Stimulated activated memory B cell treated with anti-CD40 and anti-IgM and Interleukin-4, amounts not matched to agents 10 μg/mL and 1 μg/mL and 100 μg/mL, for 72 hours (primary cell): ENCODE measurements around the gene MEGF6.

Source experiments
- ATAC-seq: fragments of 150-1000 bp; cut with Tn5 transposase; 2 replicates; pipeline ENCODE4 v1.10.0; 2021
- H3K27ac Mint-ChIP-seq: one replicate; pipeline ENCODE4 v1.8.0; 2022; ENCODE audit warnings: mild to moderate bottlenecking, mixed read lengths
- H3K27me3 Mint-ChIP-seq: one replicate; pipeline ENCODE4 v1.8.0; 2022; ENCODE audit warnings: mixed read lengths
- H3K36me3 Mint-ChIP-seq: one replicate; pipeline ENCODE4 v1.8.0; 2022; ENCODE audit warnings: mixed read lengths
- H3K4me1 Mint-ChIP-seq: one replicate; pipeline ENCODE4 v1.8.0; 2022; ENCODE audit warnings: mixed read lengths
- H3K4me3 Mint-ChIP-seq: one replicate; pipeline ENCODE4 v1.8.0; 2022; ENCODE audit warnings: mild to moderate bottlenecking, moderate library complexity, mixed read lengths
- H3K9me3 Mint-ChIP-seq: one replicate; pipeline ENCODE4 v1.8.0; 2022; ENCODE audit warnings: mixed read lengths

Gene MEGF6

DNA sequence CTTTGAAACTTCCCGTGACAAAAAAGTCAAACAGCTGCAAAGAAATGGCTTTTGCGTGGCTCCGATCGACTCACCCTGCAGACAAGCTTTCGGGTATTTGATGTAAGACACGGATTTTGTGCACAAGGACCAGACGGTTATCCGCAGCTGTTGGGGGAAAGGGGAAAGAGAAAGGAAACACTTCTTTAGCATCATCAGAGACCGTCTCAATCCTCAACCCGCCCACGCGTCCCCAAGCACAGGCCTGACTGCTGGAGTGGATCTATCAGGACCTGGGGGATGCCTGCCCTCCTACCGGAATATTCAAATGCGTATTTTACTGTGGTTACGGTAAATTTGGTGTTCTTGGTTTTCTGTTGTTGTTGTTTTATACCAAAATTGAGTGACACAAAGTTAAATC lies 27.4 kb upstream of the MEGF6 start:
- Mint-ChIP-seq H3K4me1 (no peaks in the 10 kb centered on the region), H3K27ac (peak overlapping the region; percentile 10), H3K27me3 (no peaks in the 10 kb centered on the region), H3K36me3 (peaks cover 67% of the 10 kb centered on the region), H3K9me3 (no peaks in the 10 kb centered on the region), H3K4me3 (no peak overlapping the region)
- no peak for ATAC-seq

DNA sequence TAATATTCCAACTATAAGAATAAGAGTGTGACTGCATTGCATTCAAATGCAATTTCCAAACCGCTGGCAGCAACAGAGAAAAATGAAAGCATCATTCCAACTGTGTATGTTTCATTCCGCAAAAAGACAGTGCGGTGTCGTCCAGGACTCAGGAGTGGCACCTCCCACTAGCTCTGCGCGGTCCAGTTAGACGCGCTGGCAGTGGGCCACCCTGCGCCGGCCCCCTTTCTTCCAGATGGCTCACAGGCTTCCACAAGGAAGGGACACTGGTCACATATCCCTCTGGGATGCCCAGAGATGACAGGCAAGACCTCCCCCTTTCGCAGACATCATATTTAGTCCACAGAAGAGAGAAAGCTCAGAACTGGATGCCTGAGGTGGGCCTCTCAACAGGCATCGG lies 26.7 kb upstream of the MEGF6 start:
- H3K4me1 Mint-ChIP-seq, result no peaks in the 10 kb centered on the region
- H3K27ac Mint-ChIP-seq, result no peak overlapping the region
- no peaks in the 10 kb centered on the region for H3K9me3 Mint-ChIP-seq
- H3K27me3 Mint-ChIP-seq, result no peaks in the 10 kb centered on the region
- no peak for ATAC-seq
- H3K4me3 Mint-ChIP-seq, result no peak overlapping the region
- peaks cover 71% of the 10 kb centered on the region for H3K36me3 Mint-ChIP-seq

DNA sequence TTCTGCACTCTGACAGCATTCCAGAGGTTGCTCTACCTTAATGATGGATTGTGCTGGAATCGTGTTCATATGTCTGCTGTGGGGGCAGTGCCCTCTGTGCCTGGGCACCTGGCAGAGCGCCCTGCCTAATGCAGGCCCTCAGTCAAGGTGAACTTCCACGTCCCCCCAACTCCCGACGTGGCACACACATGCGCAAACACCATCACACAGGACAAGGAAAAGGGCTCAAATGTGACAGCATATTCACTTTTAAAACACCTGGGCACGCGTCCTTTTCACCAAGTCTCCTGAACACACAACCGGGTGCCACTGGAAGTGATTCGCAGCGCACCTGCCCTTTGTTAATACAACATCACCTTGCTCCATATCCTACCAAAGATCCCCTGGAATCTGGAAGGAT lies 25.2 kb upstream of the MEGF6 start:
- no peaks in the 10 kb centered on the region for H3K4me1 Mint-ChIP-seq
- no peak overlapping the region for H3K4me3 Mint-ChIP-seq
- H3K27ac Mint-ChIP-seq, result peak overlapping the region; percentile 48
- H3K9me3 Mint-ChIP-seq, result no peaks in the 10 kb centered on the region
- ATAC-seq, result no peak
- no peaks in the 10 kb centered on the region for H3K27me3 Mint-ChIP-seq
- H3K36me3 Mint-ChIP-seq, result peaks cover 62% of the 10 kb centered on the region

DNA sequence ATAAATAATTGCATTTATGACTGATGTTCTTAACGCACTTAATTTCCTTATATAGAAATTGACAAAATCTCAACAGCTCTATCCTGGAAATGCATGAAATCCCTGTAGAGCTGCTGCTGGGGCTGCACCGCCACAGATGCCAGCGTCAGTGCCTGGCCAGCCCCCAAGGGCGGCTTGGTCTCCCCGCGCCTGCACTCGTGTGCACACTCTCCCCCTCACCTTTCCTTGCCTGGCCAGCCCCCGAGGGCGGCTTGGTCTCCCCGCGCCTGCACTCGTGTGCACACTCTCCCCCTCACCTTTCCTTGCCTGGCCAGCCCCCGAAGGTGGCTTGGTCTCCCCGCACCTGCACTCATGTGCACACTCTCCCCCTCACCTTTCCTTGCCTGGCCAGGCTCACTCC lies 24.8 kb upstream of the MEGF6 start:
- ATAC-seq, result no peak

DNA sequence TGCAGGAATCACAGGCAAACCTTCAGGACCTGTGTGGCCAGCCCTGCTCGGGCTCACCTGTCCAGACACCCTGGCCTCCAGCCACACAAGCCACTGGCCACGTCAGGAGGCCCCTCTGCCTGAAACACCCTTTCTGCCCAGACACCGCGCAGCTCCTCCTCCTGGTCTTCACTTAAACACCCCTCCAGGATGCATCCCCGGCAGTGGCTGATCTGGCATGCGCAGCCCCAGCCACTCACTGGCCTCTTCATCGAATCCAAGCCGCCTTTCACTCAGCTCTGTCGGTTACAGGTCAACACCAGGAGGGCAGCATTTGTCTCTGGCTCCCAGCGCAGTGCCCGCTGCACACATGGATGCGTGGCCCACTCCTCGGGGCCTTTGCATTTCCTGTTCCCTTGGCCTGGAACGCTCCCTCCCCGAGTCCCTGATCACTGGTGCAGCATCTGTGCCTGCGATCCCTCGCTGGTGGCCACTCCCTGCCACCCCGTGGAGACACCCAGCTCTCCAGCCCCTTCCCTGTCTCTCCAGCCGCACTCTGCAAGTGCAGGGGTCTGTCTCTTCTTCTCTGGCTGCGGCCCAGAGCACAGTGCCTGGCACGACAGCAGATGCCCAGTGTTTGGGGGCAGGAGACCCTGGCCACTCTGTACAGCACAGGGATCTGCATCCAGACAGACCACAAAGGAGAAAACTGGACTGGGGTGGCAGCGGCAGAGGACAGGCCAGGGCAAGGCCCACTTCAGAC lies 22.9 kb upstream of the MEGF6 start:
- no peak for ATAC-seq
- Mint-ChIP-seq H3K9me3 (no peaks in the 10 kb centered on the region), H3K36me3 (peaks cover 65% of the 10 kb centered on the region), H3K4me3 (no peak overlapping the region), H3K27ac (no peak overlapping the region), H3K27me3 (no peaks in the 10 kb centered on the region), H3K4me1 (peaks cover 12% of the 10 kb centered on the region)

More for the DNA sequence above, 24.8 kb upstream of the MEGF6 start:
- peak overlapping the region; percentile 48 for H3K27ac Mint-ChIP-seq
- no peak overlapping the region for H3K4me3 Mint-ChIP-seq
- H3K27me3 Mint-ChIP-seq, result no peaks in the 10 kb centered on the region
- H3K36me3 Mint-ChIP-seq, result peaks cover 57% of the 10 kb centered on the region
- H3K4me1 Mint-ChIP-seq, result no peaks in the 10 kb centered on the region
- no peaks in the 10 kb centered on the region for H3K9me3 Mint-ChIP-seq

DNA sequence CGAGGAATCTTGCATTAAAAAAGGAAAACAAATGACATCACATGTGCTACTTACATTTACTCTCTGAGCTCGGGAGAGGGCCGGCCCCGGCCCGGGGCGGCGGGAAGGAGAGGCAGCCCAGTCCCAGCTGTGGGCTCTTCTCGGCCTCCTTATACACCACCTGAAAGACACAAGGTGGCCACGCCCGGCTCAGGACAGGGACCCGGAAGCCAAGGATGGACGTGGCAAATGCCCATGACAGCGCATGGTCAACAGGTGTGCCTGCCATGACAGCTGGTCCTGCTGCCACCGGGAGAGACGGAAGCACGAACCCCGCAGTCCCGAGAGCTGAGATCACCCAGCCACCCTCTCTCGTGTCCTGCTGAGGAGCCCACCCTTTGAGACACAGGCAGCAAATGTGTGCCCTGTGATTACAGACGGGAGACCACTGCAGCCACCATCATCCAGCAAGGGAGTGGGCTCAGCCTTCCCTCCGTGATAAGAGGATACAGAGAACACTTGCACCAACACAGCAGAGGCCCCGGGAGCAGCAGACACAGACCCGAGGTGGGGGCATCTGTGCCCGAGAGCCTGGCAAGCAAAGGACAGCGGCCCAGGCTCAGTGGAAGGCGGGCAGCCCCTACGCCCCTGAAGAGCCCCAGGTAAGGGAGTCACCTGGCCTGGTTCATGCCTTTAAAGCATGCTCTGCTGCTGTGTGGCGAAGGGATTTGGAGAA lies 22.2 kb upstream of the MEGF6 start:
- H3K4me1 Mint-ChIP-seq, result peaks cover 12% of the 10 kb centered on the region
- ATAC-seq, result no peak
- no peaks in the 10 kb centered on the region for H3K9me3 Mint-ChIP-seq
- H3K27me3 Mint-ChIP-seq, result no peaks in the 10 kb centered on the region
- H3K27ac Mint-ChIP-seq, result no peak overlapping the region
- no peak overlapping the region for H3K4me3 Mint-ChIP-seq
- H3K36me3 Mint-ChIP-seq, result peaks cover 68% of the 10 kb centered on the region

DNA sequence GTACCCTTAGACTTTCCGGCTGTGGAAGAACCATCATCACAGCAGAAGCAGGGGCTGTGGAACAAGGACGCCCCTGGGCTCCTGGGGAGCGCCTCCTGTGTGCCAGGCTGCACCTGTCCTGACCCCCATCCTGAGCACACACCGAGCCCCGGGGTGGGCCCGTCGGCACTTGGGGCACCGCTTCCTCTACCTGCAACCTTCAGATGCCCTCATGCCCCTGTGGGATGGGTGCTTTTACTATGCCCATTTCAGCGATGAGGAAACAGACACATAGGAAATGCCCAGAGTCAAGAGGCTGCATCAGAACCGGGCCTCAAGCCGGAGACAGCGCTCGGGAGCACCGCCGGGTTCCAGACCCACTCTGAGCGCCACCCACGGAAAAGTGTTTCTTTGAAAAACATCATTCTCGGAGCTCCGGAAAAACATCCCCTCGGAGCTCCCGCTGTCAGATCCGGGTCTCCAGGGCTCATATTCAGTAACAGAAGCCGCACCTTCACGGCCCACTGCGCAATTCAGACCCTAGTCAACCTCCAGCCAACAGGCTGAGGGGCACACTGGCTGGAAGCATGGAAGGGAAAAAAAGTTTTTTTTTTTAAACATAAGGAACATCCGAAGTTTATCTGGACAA lies 21.5 kb upstream of the MEGF6 start:
- H3K4me1 Mint-ChIP-seq, result peaks cover 12% of the 10 kb centered on the region
- no peak overlapping the region for H3K4me3 Mint-ChIP-seq
- H3K27ac Mint-ChIP-seq, result no peak overlapping the region
- peaks cover 64% of the 10 kb centered on the region for H3K36me3 Mint-ChIP-seq
- H3K27me3 Mint-ChIP-seq, result no peaks in the 10 kb centered on the region
- H3K9me3 Mint-ChIP-seq, result no peaks in the 10 kb centered on the region
- ATAC-seq, result no peak

DNA sequence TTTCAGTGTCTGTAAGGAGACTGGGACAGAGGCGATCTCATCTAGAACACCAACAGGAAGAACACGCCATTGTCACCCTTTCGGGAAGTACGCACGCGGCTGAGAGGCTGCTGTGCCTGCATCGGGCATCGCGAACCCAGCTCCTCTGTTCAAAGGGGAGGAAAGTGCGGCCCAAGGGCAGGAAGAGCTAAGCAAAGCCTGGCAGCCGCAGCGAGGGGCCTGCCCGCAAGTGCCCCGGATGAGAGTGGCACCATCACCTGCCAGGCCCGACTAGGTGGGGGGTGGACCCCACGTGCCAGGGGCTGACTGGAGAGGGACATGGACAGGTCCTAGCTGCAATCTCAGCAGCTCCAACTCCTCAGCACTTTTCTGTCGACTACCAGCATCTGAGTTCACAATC lies 21.0 kb upstream of the MEGF6 start:
- Mint-ChIP-seq H3K9me3 (no peaks in the 10 kb centered on the region), H3K4me3 (no peak overlapping the region), H3K27ac (no peak overlapping the region), H3K36me3 (peaks cover 60% of the 10 kb centered on the region), H3K27me3 (no peaks in the 10 kb centered on the region), H3K4me1 (peaks cover 12% of the 10 kb centered on the region)
- no peak for ATAC-seq

DNA sequence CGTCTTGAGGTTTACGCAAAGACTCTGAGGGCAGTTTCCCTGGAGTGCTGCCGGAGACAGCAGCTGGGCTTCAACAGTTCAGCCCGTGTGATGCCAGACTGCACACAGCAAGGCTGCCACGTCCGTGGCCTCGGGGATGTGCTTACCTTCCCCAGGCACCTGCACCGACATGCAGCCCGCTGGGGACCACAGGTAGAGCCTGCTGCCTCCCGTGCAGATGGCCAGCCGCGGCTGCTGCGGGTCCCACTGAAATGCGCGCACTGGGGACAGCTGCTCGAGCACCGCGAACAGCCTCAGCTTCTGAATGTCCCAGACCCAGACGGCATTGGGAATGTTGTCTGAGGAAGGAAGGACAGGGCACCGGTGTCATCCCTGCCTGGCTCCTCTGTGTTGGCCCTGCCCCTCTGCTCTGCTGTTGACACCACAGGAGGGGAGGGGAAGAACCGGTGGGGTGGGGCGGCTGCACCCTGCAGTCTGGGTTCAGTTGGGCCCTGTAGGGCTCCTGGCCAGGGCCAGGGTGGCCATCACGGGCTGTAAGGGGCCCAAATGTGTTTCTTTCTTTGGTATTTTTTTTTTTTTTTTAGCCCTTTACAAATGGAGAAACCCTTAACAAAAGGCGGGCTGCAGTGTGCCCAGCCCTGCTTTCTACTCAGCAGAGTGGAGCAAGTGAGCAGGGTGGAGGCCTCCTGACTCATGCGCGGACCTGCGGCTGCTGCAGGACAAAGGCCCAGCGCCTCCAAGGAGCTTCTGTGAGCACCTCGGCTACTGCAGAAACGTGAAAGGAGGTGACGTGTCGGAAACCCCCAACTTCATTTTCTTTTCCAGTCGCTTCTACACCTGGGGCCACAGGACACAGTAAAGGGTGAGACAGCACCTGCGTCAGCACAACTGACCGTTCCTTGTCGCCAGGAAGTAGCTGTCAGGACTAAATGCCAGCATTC lies 20.3 kb upstream of the MEGF6 start:
- peaks cover 12% of the 10 kb centered on the region for H3K4me1 Mint-ChIP-seq
- no peak for ATAC-seq
- peaks cover 54% of the 10 kb centered on the region for H3K36me3 Mint-ChIP-seq
- no peak overlapping the region for H3K27ac Mint-ChIP-seq
- no peak overlapping the region for H3K4me3 Mint-ChIP-seq
- H3K9me3 Mint-ChIP-seq, result no peaks in the 10 kb centered on the region
- no peaks in the 10 kb centered on the region for H3K27me3 Mint-ChIP-seq

DNA sequence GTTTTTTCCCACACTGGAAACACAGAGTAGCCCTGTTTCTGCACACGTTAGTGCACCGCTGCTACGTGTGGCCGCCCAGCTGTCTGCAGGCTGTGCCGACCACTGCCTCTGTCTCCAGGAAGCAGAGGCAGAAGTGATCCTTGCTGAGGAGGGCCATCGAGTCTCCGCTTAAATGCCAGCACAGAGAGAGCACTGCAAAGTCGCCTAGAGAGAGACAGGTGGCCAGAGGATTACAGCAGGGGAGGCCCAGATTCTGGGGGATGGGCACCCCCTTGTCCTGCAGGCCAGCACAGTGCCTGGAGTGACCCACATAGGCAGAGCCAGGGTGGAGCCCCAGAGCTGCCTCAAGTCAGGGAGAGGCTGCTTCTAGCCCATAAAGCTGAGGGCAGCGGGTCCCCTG lies 19.6 kb upstream of the MEGF6 start:
- no peaks in the 10 kb centered on the region for H3K27me3 Mint-ChIP-seq
- H3K36me3 Mint-ChIP-seq, result peaks cover 48% of the 10 kb centered on the region
- H3K9me3 Mint-ChIP-seq, result no peaks in the 10 kb centered on the region
- ATAC-seq, result no peak
- no peak overlapping the region for H3K27ac Mint-ChIP-seq
- peaks cover 17% of the 10 kb centered on the region for H3K4me1 Mint-ChIP-seq
- H3K4me3 Mint-ChIP-seq, result no peak overlapping the region

DNA sequence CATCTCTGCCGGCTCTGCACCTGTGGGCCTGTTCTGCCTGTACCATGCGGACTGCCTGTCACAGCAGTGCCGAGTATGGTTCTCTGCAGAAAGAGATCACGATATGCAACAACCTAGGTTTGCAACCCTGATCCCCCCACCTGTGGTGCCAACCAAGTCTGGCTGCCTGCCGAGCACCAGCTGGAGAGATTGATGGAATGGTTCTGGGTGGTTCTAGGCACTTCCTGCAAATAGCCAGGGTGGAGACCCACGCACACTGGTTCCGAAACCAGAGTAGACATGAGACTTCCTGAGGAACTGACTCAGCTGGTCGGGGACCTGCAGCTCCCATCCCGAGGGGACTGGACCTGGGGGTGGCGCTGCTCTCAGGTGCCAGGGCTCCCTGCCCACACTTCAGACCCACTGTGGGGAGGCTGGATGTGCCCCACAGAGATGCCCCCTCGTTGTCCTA lies 18.9 kb upstream of the MEGF6 start:
- peak; percentile 38 for ATAC-seq
- Mint-ChIP-seq H3K9me3 (no peaks in the 10 kb centered on the region), H3K27me3 (no peaks in the 10 kb centered on the region), H3K27ac (peak overlapping the region; percentile 23), H3K4me1 (peaks cover 21% of the 10 kb centered on the region), H3K4me3 (no peak overlapping the region), H3K36me3 (peaks cover 42% of the 10 kb centered on the region)

DNA sequence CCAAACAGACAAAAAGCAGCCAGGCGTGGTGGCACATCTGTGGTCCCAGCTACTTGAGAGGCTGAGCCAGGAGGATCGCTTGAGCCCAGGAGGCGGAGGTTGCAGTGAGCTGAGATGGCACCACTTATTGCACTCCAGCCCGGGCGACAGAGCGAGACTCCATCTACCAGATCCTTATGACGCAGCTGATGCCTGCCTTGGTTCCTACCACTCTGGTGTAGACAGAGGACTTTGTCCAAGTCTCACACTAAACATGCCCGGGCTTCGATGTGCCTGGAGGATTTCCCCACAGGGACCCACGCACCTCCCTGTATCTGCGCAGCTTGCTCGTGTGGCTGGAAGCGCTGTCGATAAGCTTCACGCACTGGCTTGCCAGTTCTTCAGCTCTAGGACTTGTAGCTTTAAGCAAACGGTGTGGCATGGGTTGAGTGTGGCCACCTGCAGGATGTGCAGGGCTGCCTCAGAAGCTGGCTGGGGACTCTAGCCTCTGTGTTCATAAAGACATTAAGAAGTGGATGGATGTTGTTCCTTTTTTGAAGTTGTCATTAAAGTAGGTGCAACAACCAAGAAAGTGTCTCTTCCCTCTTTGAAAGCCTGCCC lies 18.4 kb upstream of the MEGF6 start:
- H3K4me1 Mint-ChIP-seq, result peaks cover 22% of the 10 kb centered on the region
- ATAC-seq, result no peak
- no peaks in the 10 kb centered on the region for H3K27me3 Mint-ChIP-seq
- no peaks in the 10 kb centered on the region for H3K9me3 Mint-ChIP-seq
- H3K4me3 Mint-ChIP-seq, result no peak overlapping the region
- peaks cover 37% of the 10 kb centered on the region for H3K36me3 Mint-ChIP-seq
- H3K27ac Mint-ChIP-seq, result peak overlapping the region; percentile 23

DNA sequence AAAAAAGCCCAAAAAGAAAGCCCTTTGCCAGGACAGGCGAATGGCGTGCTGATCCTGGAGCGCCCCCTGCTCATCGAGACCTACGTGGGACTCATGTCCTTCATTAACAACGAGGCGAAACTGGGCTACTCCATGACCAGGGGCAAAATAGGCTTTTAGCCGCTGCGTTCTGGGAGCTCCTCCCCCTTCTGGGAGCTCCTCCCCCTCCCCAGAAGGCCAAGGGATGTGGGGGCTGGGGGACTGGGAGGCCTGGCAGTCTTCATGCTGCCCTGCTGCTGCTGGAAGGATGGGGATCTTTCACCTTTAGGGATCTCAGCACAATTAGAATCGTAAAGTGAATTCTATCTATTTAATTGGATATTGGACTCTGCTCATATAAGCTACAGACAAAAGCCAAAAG lies 17.1 kb upstream of the MEGF6 start:
- no peaks in the 10 kb centered on the region for H3K27me3 Mint-ChIP-seq
- H3K4me1 Mint-ChIP-seq, result peaks cover 34% of the 10 kb centered on the region
- peaks cover 29% of the 10 kb centered on the region for H3K36me3 Mint-ChIP-seq
- no peaks in the 10 kb centered on the region for H3K9me3 Mint-ChIP-seq
- H3K4me3 Mint-ChIP-seq, result no peak overlapping the region
- no peak for ATAC-seq
- no peak overlapping the region for H3K27ac Mint-ChIP-seq

DNA sequence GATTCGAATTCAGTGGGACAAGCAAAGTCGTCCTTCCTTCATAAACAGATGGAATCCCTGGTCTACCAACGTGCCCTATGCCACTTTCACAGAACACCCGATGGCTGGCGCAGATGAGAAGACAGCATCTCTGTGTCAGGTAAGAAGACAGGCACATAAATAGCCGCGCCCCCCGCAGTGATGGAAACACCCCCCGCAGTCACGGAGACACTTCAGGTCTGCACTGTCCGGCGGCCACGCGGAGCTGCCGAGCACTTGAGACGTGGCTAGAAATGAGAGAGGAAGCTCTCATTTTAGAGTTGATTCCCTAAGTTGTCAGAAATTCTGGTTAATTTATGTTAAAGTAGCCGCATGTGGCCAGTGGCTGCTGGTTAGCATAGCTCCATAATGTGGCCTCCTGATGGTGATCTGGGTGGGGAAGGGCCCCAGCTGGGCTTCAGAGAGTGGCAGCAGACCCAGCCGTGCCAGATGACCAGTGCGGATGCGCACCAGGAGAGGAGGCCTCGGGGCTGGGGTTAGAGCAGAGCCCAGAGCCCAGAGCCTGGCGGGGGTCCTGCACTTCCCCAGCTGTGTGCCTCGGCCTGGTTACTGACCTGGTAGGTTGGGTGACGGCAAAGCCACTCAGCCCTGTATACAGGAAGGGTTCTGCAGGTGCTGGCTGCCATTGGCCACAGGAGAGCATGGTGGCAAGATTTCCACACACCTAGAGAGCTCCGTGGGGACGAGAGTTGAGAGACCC lies 16.4 kb upstream of the MEGF6 start:
- H3K27me3 Mint-ChIP-seq, result no peaks in the 10 kb centered on the region
- H3K9me3 Mint-ChIP-seq, result no peaks in the 10 kb centered on the region
- peaks cover 42% of the 10 kb centered on the region for H3K4me1 Mint-ChIP-seq
- no peak overlapping the region for H3K27ac Mint-ChIP-seq
- H3K36me3 Mint-ChIP-seq, result peaks cover 21% of the 10 kb centered on the region
- H3K4me3 Mint-ChIP-seq, result no peak overlapping the region
- ATAC-seq, result no peak
